ENCODE data around the gene OR8D1.
"Not testable (repeated sequence)": the region's sequence is repeated elsewhere in the genome, so short reads cannot be mapped to it uniquely, and the experiment has no call there.

OR8D1 gene

DNA sequence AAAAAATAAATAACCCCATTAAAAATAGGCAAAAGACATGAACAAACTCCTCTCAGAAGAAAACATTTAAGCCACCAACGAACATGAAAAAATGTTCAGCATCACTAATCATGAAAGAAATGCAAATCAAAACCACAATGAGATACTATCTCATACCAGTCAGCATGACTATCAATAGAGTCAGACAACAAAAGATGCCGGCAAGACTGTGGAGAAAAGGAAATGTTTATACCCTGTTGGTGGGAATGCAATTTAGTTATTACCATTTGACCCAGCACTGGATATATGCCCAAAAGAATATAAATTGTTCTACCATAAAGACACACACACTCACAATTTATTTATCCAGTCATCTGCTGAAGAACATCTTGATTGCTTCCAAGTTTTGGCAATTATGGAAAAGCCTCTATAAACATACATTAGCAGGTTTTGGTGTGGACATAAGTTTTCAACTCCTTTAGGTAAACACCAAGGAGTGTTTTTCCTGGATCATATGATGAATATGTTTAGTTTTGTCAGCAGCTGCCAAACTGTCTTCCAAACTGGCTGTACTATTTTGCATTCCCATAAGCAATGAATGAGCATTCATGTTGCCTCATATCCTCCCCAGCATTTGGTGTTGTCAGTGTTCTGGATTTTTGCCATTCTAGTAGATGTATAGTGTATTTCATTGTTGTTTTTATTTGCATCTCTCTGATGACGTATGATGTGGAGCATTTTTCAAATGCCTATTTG lies 28.0 kb downstream of the OR8D1 start:
- DNase-seq (ENCODE audit: low read depth), result no peak

DNA sequence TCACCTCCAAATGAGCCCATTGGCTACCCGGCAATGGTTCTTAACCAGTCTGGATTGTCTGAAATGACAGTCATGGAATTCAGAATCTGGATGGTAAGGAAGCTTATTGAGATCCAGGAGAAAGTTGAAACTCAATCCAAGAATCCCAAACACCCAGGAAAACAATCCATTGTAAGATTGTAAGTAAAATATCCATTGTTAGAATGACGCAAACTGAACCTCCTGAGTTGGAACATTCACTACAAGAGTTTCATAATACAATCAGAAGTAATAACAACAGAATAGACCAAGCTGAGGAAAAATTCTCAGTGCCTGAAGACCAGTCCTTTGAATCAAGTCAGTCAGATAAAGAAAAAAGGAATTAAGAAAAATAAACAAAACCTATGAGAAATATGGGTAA lies 35.5 kb downstream of the OR8D1 start:
- DNase-seq (ENCODE audit: low read depth), result no peak

DNA sequence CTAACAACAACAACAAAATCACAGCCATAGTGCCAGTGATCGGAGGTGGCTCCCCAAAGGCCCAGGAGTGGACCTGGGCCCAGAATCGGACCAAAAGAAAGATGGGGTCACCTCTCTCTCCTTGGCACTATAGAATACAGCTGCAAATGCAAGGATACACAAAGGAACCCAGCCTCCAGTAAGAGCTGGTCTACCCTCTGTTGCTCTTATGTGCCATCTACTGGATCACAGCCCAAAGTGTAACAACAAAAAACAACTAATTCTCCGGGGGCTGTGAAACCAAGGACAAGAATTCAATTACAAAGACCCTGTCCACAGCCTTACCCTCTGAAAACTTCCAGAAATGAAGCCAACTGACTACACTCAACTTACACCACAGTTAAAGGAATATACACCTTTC lies 35.9 kb downstream of the OR8D1 start:
- no peak for DNase-seq (ENCODE audit: low read depth)

DNA sequence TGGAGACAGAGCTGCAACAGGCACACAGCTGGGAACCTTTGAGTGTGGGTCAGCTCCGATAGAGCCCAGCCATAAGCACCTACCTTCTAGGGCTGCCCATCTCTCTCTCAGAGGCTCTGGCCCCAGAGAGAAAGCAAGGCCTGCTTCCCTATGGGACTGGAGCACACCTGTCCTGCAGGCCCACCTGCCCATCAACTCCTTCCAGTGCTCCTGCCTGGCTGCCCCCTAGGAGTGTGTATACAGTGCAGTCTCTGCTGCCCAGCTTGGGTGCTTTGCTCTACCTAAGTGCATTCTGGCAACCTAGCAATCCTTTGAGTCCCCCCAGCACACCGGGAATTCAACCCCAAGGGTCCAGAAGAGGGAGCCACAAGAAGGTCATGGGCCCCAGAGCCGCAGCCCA lies 36.5 kb downstream of the OR8D1 start:
- no peak for DNase-seq (ENCODE audit: low read depth)

DNA sequence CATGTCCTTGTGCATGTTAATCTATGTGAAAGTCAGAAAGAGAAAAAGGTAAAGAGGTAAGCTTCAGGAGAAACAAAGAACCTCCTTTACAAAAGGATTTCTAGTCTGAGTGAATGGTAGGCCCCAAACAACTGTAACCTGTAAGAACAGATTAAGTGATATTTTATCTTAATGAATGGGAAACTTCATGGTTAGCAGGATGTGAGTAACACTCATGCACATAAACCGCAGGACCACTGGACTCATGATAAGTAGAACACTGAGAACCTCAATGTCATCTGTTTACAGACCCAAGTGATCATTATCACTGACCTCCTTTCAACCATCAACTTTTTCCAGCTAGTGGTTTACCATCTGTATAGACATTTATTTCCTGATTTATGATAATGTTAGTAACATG lies 37.7 kb downstream of the OR8D1 start:
- no peak for DNase-seq (ENCODE audit: low read depth)

DNA sequence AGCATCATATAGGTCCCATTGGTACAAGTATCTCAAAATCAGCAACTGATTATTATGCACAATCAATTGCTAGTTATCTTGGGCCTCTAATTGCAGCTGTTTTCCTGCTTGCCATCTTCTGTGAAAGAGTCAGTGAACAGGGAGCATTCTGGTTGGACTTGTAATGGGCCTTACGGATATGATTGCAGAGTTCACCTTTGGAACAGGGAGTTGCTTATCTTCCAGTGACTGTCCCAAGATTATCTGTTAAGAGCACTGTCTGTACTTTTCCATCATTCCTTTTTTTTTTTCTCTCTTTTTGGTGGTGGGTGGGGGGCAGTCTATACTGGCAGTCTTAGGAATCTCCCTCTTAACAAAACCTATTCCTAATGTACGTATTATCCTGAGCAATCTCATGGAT lies 39.7 kb downstream of the OR8D1 start:
- DNase-seq (ENCODE audit: low read depth), result no peak

DNA sequence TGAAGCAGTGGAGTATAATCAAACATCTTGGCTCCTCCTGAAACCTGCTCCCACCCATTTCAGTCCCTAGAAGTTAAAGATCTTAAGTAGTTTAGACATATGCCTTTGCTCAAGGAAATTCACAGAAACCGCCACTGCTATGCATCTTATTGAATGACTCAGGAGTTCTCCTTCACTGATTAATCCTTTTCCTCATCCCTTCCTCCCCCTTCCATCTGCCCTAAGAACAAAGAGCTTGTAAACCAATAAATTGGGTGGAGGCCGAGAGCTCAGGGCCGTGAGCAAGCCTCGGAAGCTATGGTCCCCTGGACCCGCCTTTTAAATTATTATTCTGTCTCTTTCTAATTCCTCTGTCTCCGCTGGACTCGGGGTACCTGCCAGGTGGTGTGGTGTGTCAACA lies 42.9 kb downstream of the OR8D1 start:
- DNase-seq (ENCODE audit: low read depth), result not testable (repeated sequence)

DNA sequence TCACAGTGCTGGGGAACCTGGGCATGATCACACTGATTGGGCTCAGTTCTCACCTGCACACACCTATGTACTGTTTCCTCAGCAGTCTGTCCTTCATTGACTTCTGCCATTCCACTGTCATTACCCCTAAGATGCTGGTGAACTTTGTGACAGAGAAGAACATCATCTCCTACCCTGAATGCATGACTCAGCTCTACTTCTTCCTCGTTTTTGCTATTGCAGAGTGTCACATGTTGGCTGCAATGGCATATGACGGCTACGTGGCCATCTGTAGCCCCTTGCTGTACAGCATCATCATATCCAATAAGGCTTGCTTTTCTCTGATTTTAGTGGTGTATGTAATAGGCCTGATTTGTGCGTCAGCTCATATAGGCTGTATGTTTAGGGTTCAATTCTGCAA lies 48.7 kb downstream of the OR8D1 start:
- not testable (repeated sequence) for DNase-seq (ENCODE audit: low read depth)

DNA sequence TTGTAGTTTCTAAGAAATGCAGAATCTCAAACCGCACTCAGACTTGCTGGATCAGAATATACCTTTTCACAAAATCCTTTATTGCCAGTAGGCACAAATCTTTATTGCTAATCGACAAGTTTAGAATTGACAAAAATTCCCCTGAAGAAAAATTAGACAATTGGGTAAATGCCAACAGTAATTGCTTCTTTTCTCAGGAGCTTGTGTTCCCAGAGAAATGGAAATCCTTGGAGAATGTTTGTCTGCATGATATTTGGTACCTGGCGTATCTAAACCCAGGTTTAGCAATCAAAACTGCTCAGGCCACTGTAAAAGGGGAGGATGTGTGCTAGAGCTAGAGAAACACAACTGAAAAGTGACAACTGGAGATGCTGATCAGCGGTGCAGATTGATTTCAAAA lies 57.7 kb downstream of the OR8D1 start, which contains the start of gene OR8G5:
Gene OR8G5, plus strand, starts transcription at position 301 of the 400 bp plus-strand sequence. CDS start 8,556 bp downstream, outside the sequence.
- no peak for DNase-seq (ENCODE audit: low read depth)

Data from activated T-cell treated with anti-CD3 and anti-CD28 coated beads for 1 hour (primary cell).